ENCODE results near the gene ZNF184.

The ZNF184 gene

DNA sequence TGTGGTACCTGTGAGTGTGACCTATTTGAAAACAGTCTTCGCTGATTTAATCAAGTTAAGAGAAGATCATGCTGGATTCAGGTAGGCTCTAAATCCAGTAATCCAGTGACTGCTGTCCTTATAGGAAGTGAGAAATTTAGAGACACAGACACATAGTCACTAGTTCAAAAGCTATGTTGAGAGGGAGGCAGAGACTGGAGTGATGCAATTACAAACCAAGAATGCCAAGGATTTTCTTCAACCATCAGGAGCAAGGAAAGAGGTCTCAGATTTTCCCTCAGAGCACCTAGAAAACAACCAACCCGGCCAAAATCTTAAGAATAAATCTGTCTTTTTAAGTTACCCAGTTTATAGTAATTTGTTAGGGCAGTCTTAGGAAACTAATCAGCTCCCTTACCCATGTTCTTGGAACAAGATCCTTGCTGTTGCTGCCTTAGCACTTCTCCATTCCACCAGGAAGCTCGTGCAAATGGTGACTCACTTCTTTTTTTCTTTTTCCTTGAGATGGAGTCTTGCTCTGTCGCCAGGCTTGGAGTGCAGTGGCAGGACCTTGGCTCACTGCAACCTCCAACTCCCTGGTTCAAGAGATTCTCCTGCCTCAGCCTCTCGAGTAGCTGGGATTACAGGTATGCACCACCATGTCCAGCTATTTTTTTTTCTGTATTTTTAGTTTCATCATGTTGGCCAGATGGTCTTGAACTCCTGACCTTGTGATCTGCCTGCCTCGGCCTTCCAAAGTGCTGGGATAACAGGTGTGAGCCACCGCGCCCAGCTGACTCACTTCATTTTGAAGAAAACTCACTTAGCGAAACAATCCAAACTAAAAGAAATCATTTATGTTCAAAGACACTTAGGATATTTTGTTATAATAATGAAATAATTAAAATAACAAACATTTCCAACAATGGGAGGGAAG, 34.4 kb upstream of the ZNF184 start:
- no peak overlapping the region for H3K9ac ChIP-seq (ENCODE audit: low read depth, low read length, poor library complexity, severe bottlenecking)
- no peaks in the 10 kb centered on the region for H3K9me2 ChIP-seq (replicated peaks; ENCODE audit: low read depth, low read length)
- H3K4me2 ChIP-seq (ENCODE audit: low read depth, low read length, poor library complexity, severe bottlenecking): no peak overlapping the region
- H3K36me3 ChIP-seq (ENCODE audit: insufficient read depth, low read length): no peaks in the 10 kb centered on the region
- no peak overlapping the region for H2AFZ ChIP-seq (ENCODE audit: low read length)
- no peaks in the 10 kb centered on the region for H3K27me3 ChIP-seq (ENCODE audit: insufficient read depth, low read length, poor library complexity, severe bottlenecking)
- H4K20me1 ChIP-seq (ENCODE audit: insufficient read depth, low read length, poor library complexity, severe bottlenecking): no peaks in the 10 kb centered on the region
- H3K4me1 ChIP-seq (ENCODE audit: insufficient read depth, low read length, poor library complexity, severe bottlenecking): peaks cover 2% of the 10 kb centered on the region
- H3K79me2 ChIP-seq (ENCODE audit: insufficient read depth, low read length): no peaks in the 10 kb centered on the region
- H3K4me3 ChIP-seq (ENCODE audit: low read length, poor library complexity, severe bottlenecking): no peak overlapping the region
- TF ChIP-seq, protein P1, sequence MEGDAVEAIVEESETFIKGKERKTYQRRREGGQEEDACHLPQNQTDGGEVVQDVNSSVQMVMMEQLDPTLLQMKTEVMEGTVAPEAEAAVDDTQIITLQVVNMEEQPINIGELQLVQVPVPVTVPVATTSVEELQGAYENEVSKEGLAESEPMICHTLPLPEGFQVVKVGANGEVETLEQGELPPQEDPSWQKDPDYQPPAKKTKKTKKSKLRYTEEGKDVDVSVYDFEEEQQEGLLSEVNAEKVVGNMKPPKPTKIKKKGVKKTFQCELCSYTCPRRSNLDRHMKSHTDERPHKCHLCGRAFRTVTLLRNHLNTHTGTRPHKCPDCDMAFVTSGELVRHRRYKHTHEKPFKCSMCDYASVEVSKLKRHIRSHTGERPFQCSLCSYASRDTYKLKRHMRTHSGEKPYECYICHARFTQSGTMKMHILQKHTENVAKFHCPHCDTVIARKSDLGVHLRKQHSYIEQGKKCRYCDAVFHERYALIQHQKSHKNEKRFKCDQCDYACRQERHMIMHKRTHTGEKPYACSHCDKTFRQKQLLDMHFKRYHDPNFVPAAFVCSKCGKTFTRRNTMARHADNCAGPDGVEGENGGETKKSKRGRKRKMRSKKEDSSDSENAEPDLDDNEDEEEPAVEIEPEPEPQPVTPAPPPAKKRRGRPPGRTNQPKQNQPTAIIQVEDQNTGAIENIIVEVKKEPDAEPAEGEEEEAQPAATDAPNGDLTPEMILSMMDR (conservative IDR thresholded peaks at IDR 0.05; ENCODE audit: low read length): no peak
- peaks cover 3% of the 10 kb centered on the region; the same call in 1 of the 2 replicates for H3F3A ChIP-seq (ENCODE audit: low read depth)
- no peaks in the 10 kb centered on the region for H3K9me3 ChIP-seq (ENCODE audit: insufficient read depth, low read depth, low read length)

GRCh38 chr6:27505209-27506027, 32.5 kb upstream of the ZNF184 start:
- Histone ChIP-seq H3K4me1 (ENCODE audit: insufficient read depth, low read length, poor library complexity, severe bottlenecking) (peaks cover 11% of the 10 kb centered on the region), H3F3A (ENCODE audit: low read depth) (peaks cover 3% of the 10 kb centered on the region; the same call in 1 of the 2 replicates), H3K79me2 (ENCODE audit: insufficient read depth, low read length) (no peaks in the 10 kb centered on the region), H3K9me2 (replicated peaks; ENCODE audit: low read depth, low read length) (no peaks in the 10 kb centered on the region), H3K9me3 (ENCODE audit: insufficient read depth, low read depth, low read length) (no peaks in the 10 kb centered on the region), H3K27me3 (ENCODE audit: insufficient read depth, low read length, poor library complexity, severe bottlenecking) (no peaks in the 10 kb centered on the region), H4K20me1 (ENCODE audit: insufficient read depth, low read length, poor library complexity, severe bottlenecking) (no peaks in the 10 kb centered on the region), H2AFZ (ENCODE audit: low read length) (no peak overlapping the region; the same call in 1 of the 2 replicates), H3K4me2 (ENCODE audit: low read depth, low read length, poor library complexity, severe bottlenecking) (no peak overlapping the region), H3K9ac (ENCODE audit: low read depth, low read length, poor library complexity, severe bottlenecking) (no peak overlapping the region), H3K36me3 (ENCODE audit: insufficient read depth, low read length) (no peaks in the 10 kb centered on the region), H3K4me3 (ENCODE audit: low read length, poor library complexity, severe bottlenecking) (no peak overlapping the region)
- TF ChIP-seq, protein P1 (conservative IDR thresholded peaks at IDR 0.05; ENCODE audit: low read length): no peak
- no peak for TF ChIP-seq EZH2phosphoT487 (IDR thresholded peaks at IDR 0.05; ENCODE audit: borderline replicate concordance)

DNA sequence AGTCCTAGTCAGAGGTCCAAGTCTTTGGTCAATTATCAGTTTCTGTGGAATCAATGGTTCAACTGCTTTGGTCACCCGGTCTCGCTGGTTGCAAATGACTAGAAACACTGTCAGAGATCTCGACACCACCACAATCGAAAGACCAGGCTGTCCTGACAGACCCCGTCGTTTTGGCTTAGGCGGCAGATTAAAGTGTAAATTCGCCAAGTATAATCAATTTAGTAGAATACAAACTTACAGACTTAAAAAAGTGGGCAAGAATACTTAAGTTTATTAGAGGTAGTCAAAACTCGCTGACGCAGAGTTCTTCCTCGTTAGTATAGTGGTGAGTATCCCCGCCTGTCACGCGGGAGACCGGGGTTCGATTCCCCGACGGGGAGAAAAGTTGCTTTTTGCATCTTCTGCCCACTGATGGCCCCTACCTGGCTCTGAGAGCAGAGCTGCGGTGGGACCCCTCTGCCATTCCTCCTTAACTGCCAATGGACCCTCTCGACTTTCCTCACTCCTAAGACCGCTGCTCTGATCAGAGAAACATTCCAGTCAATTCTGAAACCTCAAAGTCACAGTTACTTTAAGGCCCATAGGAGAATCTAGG, 30.6 kb upstream of the ZNF184 start:
- Histone ChIP-seq H4K20me1 (ENCODE audit: insufficient read depth, low read length, poor library complexity, severe bottlenecking) (no peaks in the 10 kb centered on the region), H3F3A (ENCODE audit: low read depth) (peaks cover 3% of the 10 kb centered on the region; the same call in 1 of the 2 replicates), H3K36me3 (ENCODE audit: insufficient read depth, low read length) (no peaks in the 10 kb centered on the region), H3K79me2 (ENCODE audit: insufficient read depth, low read length) (no peaks in the 10 kb centered on the region), H3K4me2 (ENCODE audit: low read depth, low read length, poor library complexity, severe bottlenecking) (peak overlapping the region; percentile 87), H3K9me3 (ENCODE audit: insufficient read depth, low read depth, low read length) (no peaks in the 10 kb centered on the region), H3K9me2 (replicated peaks; ENCODE audit: low read depth, low read length) (no peaks in the 10 kb centered on the region), H3K27me3 (ENCODE audit: insufficient read depth, low read length, poor library complexity, severe bottlenecking) (no peaks in the 10 kb centered on the region), H3K4me3 (ENCODE audit: low read length, poor library complexity, severe bottlenecking) (peak overlapping the region; percentile 92), H3K9ac (ENCODE audit: low read depth, low read length, poor library complexity, severe bottlenecking) (peak overlapping the region; percentile 81), H3K4me1 (ENCODE audit: insufficient read depth, low read length, poor library complexity, severe bottlenecking) (peaks cover 11% of the 10 kb centered on the region), H2AFZ (ENCODE audit: low read length) (peak overlapping the region; percentile 88)
- TF ChIP-seq EZH2phosphoT487 (IDR thresholded peaks at IDR 0.05; ENCODE audit: borderline replicate concordance): no peak
- TF ChIP-seq, protein P1 (conservative IDR thresholded peaks at IDR 0.05; ENCODE audit: low read length): no peak
